BJ (cell line): ENCODE data around the gene BBX. TPM values are rescaled to one million over a fixed set of nuclear protein-coding genes. Genes with fewer than 3 reads are reported as not detected.

Experiments
- CTCF ChIA-PET: fragments of 350-600 bp; formaldehyde crosslinking; extraction: SDS; loops from one replicate; lab custom pipeline; 2021; ENCODE audit warnings: antibody characterized with exemption, inconsistent platforms; lab: Yijun Ruan, JAX
- POLR2A ChIA-PET: fragments of 300-600 bp; sonication (Branson Sonifier 250); formaldehyde crosslinking; extraction: SDS; loops from one replicate; lab custom pipeline; 2021; ENCODE audit warnings: antibody characterized with exemption; lab: Charles Lee
- DNase-seq: peaks from one replicate; pipeline ENCODE4 v3.0.0-alpha.2; 2011; ENCODE audit warnings: low read depth
- H3K27me3 ChIP-seq: 2 replicates; pipeline ENCODE4 v1.6.0; 2011; ENCODE audit warnings: low read length; ENCODE audit not compliant: control insufficient read depth, insufficient read depth
- H3K36me3 ChIP-seq: 2 replicates; pipeline ENCODE4 v1.5.1; 2011; ENCODE audit warnings: low read length; ENCODE audit not compliant: control insufficient read depth, insufficient read depth
- H3K4me3 ChIP-seq: 2 replicates; pipeline ENCODE4 v1.5.1; 2011; ENCODE audit warnings: low read depth, mild to moderate bottlenecking, control low read depth, low read length
- polyA plus RNA-seq: library from polyadenylated mRNA; depleted of rRNA; stranded (reverse); fragments of >200 nt; gene quantifications from 2 replicates; pipeline ENCODE4 v1.2.3, GENCODE V29; 2011
- TF ChIP-seq, protein P1 (sequence below): IDR thresholded peaks from 2 replicates; pipeline ENCODE4 v1.5.1; 2011; ENCODE audit warnings: low read depth, mild to moderate bottlenecking, control low read depth, inconsistent platforms, low read length, moderate library complexity; ENCODE audit not compliant: insufficient read depth

The BBX gene
- polyA plus RNA-seq, 1 experiment: 47.6 TPM

DNA sequence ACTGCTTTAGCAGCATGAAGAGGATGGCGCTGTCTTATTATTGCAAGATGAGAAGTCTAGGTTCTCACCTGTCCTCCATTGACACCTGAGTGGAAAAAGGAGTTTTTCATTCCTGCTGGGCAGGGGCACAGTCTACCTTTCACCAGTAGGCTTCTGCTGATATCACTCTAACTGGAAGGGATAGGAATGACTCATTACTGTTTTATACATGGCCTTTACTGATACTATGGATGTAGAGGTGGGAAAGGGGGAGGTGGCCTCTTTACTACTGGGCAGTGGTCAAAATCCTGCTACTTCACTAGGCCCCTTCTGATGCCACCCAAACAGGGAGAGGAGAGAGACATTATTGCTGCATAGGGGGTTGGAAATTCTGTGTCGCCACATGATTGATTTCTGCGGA lies 97.8 kb downstream of the BBX start:
- TF ChIP-seq, protein P1, sequence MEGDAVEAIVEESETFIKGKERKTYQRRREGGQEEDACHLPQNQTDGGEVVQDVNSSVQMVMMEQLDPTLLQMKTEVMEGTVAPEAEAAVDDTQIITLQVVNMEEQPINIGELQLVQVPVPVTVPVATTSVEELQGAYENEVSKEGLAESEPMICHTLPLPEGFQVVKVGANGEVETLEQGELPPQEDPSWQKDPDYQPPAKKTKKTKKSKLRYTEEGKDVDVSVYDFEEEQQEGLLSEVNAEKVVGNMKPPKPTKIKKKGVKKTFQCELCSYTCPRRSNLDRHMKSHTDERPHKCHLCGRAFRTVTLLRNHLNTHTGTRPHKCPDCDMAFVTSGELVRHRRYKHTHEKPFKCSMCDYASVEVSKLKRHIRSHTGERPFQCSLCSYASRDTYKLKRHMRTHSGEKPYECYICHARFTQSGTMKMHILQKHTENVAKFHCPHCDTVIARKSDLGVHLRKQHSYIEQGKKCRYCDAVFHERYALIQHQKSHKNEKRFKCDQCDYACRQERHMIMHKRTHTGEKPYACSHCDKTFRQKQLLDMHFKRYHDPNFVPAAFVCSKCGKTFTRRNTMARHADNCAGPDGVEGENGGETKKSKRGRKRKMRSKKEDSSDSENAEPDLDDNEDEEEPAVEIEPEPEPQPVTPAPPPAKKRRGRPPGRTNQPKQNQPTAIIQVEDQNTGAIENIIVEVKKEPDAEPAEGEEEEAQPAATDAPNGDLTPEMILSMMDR: no peak
- ChIA-PET CTCF (no interaction called here), POLR2A (no interaction called here)
- Histone ChIP-seq H3K27me3 (no peaks in the 10 kb centered on the region), H3K36me3 (no peaks in the 10 kb centered on the region), H3K4me3 (no peak overlapping the region)
- no peak for DNase-seq

DNA sequence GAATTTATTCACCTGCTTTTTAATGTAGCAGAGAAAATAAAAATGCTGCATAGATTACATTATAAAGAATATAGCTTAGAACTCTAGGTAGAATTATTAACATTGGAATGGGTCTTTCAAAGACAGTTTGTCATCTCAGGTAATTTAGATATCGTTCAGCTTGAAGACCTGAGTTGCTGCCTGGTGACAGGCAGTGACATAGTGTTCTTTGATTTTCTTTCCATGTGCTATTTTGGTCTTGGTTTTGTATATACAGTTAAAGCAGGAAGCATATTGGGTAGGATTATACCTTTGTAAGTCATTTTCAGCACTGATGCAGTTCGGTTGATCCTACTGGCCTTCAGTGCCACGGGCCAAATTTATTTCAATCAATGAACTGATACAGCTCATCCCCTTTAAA lies 98.7 kb downstream of the BBX start:
- no peak for DNase-seq
- Histone ChIP-seq H3K27me3 (no peaks in the 10 kb centered on the region), H3K4me3 (no peak overlapping the region), H3K36me3 (no peaks in the 10 kb centered on the region)
- ChIA-PET CTCF (no interaction called here), POLR2A (no interaction called here)
- TF ChIP-seq, protein P1: no peak

DNA sequence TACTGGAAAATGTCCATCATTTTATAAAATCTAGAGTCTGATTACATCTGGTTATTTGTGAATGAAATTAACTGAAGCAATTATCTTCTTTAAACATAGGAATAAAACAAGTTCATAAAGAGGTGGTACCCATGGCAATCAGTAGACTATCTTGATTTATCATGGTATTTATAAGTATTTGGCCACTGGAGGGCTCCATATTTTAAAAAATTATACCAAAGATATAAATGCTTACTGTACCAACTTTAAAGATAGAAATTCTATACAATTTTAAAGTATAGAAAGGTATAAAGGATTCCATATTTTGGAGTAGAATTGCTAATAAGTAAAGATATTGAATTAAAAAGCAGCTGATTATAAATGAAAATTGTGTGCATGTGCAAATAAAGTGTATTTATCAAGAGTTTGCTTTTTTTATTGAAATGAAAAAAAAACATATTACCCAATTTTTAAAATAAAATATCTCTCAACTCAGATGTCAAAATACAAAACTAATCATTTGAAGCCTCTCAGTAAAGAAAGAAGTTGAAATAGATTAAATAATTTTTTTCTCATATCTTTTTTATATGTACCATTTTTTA lies 105.3 kb downstream of the BBX start:
- H3K27me3 ChIP-seq: no peaks in the 10 kb centered on the region
- ChIA-PET POLR2A (no interaction called here), CTCF (interaction anchor here (1.0 kb wide), 1 partner anchor 13 kb away, joined by 5 read pairs; no protein-coding TSS in a partner anchor)
- H3K36me3 ChIP-seq: no peaks in the 10 kb centered on the region
- no peak overlapping the region for H3K4me3 ChIP-seq
- TF ChIP-seq, protein P1: no peak
- DNase-seq: no peak

DNA sequence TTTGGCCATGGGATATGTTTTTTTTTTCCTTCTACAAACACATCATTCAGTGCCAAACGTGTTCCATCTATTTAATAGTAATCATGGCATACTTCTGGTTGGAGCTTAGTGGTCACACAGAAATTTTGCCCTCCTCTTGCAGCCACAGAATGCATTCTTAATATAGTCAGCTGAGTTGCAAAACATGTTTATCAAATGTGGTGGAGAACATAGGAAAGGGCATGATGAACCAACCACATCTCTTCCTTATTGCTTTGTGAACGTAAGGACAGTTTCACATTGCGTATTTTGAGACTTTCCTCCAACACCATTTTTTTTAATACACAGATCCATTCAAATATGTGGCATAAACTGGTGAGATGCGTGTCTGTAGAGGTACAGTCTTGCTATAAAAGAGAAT lies 106.8 kb downstream of the BBX start:
- DNase-seq: no peak
- POLR2A ChIA-PET: interaction anchor here (0.6 kb wide), 1 partner anchor 128 kb away, joined by 11 read pairs; no protein-coding TSS in a partner anchor
- no peak overlapping the region for H3K4me3 ChIP-seq
- CTCF ChIA-PET: interaction anchor here (0.7 to 1.0 kb wide), 3 partner anchors 33 to 61 kb away, joined by 3 to 4 read pairs (median 3); no protein-coding TSS in a partner anchor
- TF ChIP-seq, protein P1: no peak
- no peaks in the 10 kb centered on the region for H3K27me3 ChIP-seq
- H3K36me3 ChIP-seq: no peaks in the 10 kb centered on the region

DNA sequence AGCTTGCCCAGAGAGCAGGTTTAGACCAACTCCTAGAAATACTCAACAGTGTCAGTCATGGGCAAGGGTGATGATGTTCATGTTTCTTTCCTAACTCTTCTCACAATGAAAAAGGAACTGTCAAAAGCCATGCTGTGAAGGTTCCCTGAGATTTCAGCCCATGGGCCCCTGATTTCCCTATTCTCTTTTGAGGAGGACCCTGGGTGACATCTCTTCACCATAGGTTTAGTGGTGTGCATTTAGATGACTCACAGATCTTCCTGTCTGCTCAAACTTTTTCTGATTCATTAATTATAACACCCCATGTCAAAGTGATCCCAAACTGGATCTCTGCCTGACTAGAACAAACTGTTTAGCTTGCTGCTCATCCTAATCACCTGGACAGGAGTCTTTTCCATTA lies 108.0 kb downstream of the BBX start:
- Histone ChIP-seq H3K4me3 (no peak overlapping the region), H3K36me3 (no peaks in the 10 kb centered on the region), H3K27me3 (no peaks in the 10 kb centered on the region)
- TF ChIP-seq, protein P1: no peak
- ChIA-PET POLR2A (no interaction called here), CTCF (no interaction called here)
- no peak for DNase-seq
